K562 (cell line): Measurements from ENCODE around the gene CRB2. TPM values are rescaled to one million over a fixed set of nuclear protein-coding genes. Genes with fewer than 3 reads are reported as not detected.

Experiments
- CHD1 ChIP-seq: fragments of 200-600 bp; sonication (generic); IDR thresholded peaks from one replicate; pipeline ENCODE4 v1.6.1; 2012; ENCODE audit warnings: mild to moderate bottlenecking, moderate library complexity, low read length, inconsistent platforms
- CREM ChIP-seq: IDR thresholded peaks from 2 replicates; pipeline ENCODE4 v1.6.1; 2014; ENCODE audit warnings: antibody characterized with exemption, low read depth
- ELF2 ChIP-seq: fragments of 250-450 bp; sonication (Bioruptor Pico); IDR thresholded peaks from 2 replicates; pipeline ENCODE4 v1.5.0; 2021; ENCODE audit warnings: mild to moderate bottlenecking
- GTF2A2 ChIP-seq: IDR thresholded peaks from 2 replicates; pipeline ENCODE4 v1.6.1; 2016; ENCODE audit warnings: mild to moderate bottlenecking, missing genetic modification characterization, missing compliant biosample characterization
- HDGF ChIP-seq: fragments of 450-650 bp; IDR thresholded peaks from 2 replicates; pipeline ENCODE4 v1.6.1; 2016
- JUNB ChIP-seq: fragments of 450-650 bp; formaldehyde crosslinking; conservative IDR thresholded peaks from 2 replicates; pipeline ENCODE4 v1.4.0; 2020; ENCODE audit warnings: mild to moderate bottlenecking
- NFIX ChIP-seq: fragments of 250-450 bp; sonication (Bioruptor Pico); IDR thresholded peaks from 2 replicates; pipeline ENCODE4 v1.4.0; 2020; ENCODE audit warnings: low read depth, mild to moderate bottlenecking, moderate library complexity
- PTTG1 ChIP-seq: fragments of 450-650 bp; IDR thresholded peaks from 2 replicates; pipeline ENCODE4 v1.6.1; 2016; ENCODE audit warnings: low read depth, mild to moderate bottlenecking, missing genetic modification characterization, missing compliant biosample characterization
- RBBP5 ChIP-seq: fragments of 200-600 bp; sonication (generic); IDR thresholded peaks from 2 replicates; pipeline ENCODE4 v1.6.1; 2012; ENCODE audit warnings: borderline replicate concordance, mild to moderate bottlenecking, low read length, control low read depth, inconsistent platforms; ENCODE audit not compliant: insufficient read depth, poor library complexity, severe bottlenecking
- SLC30A9 ChIP-seq: fragments of 250-450 bp; sonication (Bioruptor Pico); IDR thresholded peaks from 2 replicates; pipeline ENCODE4 v1.8.0; 2022; ENCODE audit warnings: mild to moderate bottlenecking, moderate library complexity
- SMARCE1 ChIP-seq: fragments of 450-650 bp; IDR thresholded peaks from 2 replicates; pipeline ENCODE4 v1.7.1; 2016; ENCODE audit warnings: mild to moderate bottlenecking
- TAL1 ChIP-seq: fragments of 450-650 bp; IDR thresholded peaks from 2 replicates; pipeline ENCODE4 v1.6.1; 2016; ENCODE audit warnings: mild to moderate bottlenecking
- THRAP3 ChIP-seq: fragments of 450-650 bp; IDR thresholded peaks from 2 replicates; pipeline ENCODE4 v1.6.1; 2016; ENCODE audit warnings: mild to moderate bottlenecking, inconsistent platforms, borderline replicate concordance
- ZNF197 ChIP-seq: fragments of 200-800 bp; sonication (Bioruptor generic); IDR thresholded peaks from 2 replicates; pipeline ENCODE4 v1.6.1; 2016; ENCODE audit warnings: low read depth, missing genetic modification characterization, missing compliant biosample characterization
- ZNF561 ChIP-seq: fragments of 450-650 bp; formaldehyde crosslinking; conservative IDR thresholded peaks from 2 replicates; pipeline ENCODE4 v1.4.0; 2020; ENCODE audit warnings: mild to moderate bottlenecking, moderate library complexity
- polyA plus RNA-seq, 8 experiments: library from polyadenylated mRNA; depleted of rRNA in 4 of 8; stranded (reverse) in 5 of 8; unstranded in 3 of 8; fragments of >200 nt; fragmentation: Nextera tagmentation in 2 of 8; fragmentation: Illumina TruSeq in 1 of 8; extraction: Ambion mirVana in 2 of 8; extraction: Trizol in 1 of 8; gene quantifications; 2 replicates each; pipeline versions ENCODE4 v1.2.1 to v1.2.3, GENCODE V29; 2011 to 2014; ENCODE audit warnings: inconsistent platforms in 1 of 8, missing spikeins in 1 of 8
- total RNA-seq, 7 experiments: library from RNA; depleted of rRNA in 6 of 7; stranded (reverse); fragments of >200 nt in 6 of 7; fragmentation: Illumina TruSeq in 2 of 7; extraction: Trizol in 2 of 7; gene quantifications; 2 replicates each; pipeline versions ENCODE4 v1.2.1 to v1.2.3, GENCODE V29; 2011 to 2021; ENCODE audit warnings: low replicate concordance in 1 of 7
- TF ChIP-seq, protein P1 (sequence below): fragments of 200-800 bp; sonication (Bioruptor generic); IDR thresholded peaks from 2 replicates; pipeline ENCODE4 v1.6.1; 2017; ENCODE audit warnings: missing genetic modification characterization, missing compliant biosample characterization
- TF ChIP-seq, protein P2 (sequence below), 2 experiments: fragments of 450-650 bp in 1 of 2; sonication (generic) in 1 of 2; formaldehyde crosslinking in 1 of 2; IDR thresholded peaks; 2 replicates each; pipeline versions ENCODE4 v1.7.1 to v1.9.0; 2016 to 2022; ENCODE audit warnings: inconsistent platforms in 1 of 2, mild to moderate bottlenecking in 1 of 2, missing genetic modification reagents in 1 of 2
- TF ChIP-seq, protein P3 (sequence below): fragments of 250-450 bp; sonication (Bioruptor Pico); IDR thresholded peaks from 2 replicates; pipeline ENCODE4 v1.5.0; 2020; ENCODE audit warnings: mild to moderate bottlenecking

CRB2 gene
- total and polyA plus RNA-seq, 9 of the 15 experiments (the other 6 are each of a cell fraction or from before 2014, with no cell fraction given): 0.13 to 1.2 (median 0.25) TPM; not detected in 2

- TF ChIP-seq RBBP5: no peak
- TF ChIP-seq, protein P1, sequence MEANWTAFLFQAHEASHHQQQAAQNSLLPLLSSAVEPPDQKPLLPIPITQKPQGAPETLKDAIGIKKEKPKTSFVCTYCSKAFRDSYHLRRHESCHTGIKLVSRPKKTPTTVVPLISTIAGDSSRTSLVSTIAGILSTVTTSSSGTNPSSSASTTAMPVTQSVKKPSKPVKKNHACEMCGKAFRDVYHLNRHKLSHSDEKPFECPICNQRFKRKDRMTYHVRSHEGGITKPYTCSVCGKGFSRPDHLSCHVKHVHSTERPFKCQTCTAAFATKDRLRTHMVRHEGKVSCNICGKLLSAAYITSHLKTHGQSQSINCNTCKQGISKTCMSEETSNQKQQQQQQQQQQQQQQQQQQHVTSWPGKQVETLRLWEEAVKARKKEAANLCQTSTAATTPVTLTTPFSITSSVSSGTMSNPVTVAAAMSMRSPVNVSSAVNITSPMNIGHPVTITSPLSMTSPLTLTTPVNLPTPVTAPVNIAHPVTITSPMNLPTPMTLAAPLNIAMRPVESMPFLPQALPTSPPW: peak; percentile 89
- no peak for TF ChIP-seq JUNB (CRISPR knock-in tag)
- TF ChIP-seq CHD1: no peak
- TF ChIP-seq HDGF: no peak
- TF ChIP-seq PTTG1: no peak
- TF ChIP-seq NFIX (CRISPR knock-in tag): no peak
- TF ChIP-seq, protein P2, sequence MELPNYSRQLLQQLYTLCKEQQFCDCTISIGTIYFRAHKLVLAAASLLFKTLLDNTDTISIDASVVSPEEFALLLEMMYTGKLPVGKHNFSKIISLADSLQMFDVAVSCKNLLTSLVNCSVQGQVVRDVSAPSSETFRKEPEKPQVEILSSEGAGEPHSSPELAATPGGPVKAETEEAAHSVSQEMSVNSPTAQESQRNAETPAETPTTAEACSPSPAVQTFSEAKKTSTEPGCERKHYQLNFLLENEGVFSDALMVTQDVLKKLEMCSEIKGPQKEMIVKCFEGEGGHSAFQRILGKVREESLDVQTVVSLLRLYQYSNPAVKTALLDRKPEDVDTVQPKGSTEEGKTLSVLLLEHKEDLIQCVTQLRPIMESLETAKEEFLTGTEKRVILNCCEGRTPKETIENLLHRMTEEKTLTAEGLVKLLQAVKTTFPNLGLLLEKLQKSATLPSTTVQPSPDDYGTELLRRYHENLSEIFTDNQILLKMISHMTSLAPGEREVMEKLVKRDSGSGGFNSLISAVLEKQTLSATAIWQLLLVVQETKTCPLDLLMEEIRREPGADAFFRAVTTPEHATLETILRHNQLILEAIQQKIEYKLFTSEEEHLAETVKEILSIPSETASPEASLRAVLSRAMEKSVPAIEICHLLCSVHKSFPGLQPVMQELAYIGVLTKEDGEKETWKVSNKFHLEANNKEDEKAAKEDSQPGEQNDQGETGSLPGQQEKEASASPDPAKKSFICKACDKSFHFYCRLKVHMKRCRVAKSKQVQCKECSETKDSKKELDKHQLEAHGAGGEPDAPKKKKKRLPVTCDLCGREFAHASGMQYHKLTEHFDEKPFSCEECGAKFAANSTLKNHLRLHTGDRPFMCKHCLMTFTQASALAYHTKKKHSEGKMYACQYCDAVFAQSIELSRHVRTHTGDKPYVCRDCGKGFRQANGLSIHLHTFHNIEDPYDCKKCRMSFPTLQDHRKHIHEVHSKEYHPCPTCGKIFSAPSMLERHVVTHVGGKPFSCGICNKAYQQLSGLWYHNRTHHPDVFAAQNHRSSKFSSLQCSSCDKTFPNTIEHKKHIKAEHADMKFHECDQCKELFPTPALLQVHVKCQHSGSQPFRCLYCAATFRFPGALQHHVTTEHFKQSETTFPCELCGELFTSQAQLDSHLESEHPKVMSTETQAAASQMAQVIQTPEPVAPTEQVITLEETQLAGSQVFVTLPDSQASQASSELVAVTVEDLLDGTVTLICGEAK (IDR thresholded peaks at IDR 0.05): no peak
- TF ChIP-seq, protein P2 (CRISPR knock-in tag; IDR thresholded peaks at IDR 0.05): no peak
- TF ChIP-seq ZNF561 (CRISPR knock-in tag): no peak
- no peak for TF ChIP-seq GTF2A2 (tag)
- TF ChIP-seq SMARCE1: no peak
- TF ChIP-seq TAL1: no peak
- no peak for TF ChIP-seq THRAP3
- no peak for TF ChIP-seq SLC30A9 (CRISPR knock-in tag)
- TF ChIP-seq ELF2 (CRISPR knock-in tag): no peak
- peak; percentile 44 for TF ChIP-seq CREM
- TF ChIP-seq ZNF197 (CRISPR knock-in tag): no peak
- TF ChIP-seq, protein P3, sequence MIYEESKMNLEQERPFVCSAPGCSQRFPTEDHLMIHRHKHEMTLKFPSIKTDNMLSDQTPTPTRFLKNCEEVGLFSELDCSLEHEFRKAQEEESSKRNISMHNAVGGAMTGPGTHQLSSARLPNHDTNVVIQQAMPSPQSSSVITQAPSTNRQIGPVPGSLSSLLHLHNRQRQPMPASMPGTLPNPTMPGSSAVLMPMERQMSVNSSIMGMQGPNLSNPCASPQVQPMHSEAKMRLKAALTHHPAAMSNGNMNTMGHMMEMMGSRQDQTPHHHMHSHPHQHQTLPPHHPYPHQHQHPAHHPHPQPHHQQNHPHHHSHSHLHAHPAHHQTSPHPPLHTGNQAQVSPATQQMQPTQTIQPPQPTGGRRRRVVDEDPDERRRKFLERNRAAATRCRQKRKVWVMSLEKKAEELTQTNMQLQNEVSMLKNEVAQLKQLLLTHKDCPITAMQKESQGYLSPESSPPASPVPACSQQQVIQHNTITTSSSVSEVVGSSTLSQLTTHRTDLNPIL: no peak
These were observed 1.9 kb upstream of the CRB2 start (continued) for GRCh38 chr9:123353984-123354591.
